HG03108 (cell line): ENCODE data around the gene MICOS13.

ENCODE experiments used
- ATAC-seq: cut with Tn5 transposase; IDR thresholded peaks from one replicate; pipeline ENCODE4 v1.9.1; 2021; ENCODE audit warnings: moderate library complexity; ENCODE audit not compliant: unreplicated experiment

The MICOS13 gene

DNA sequence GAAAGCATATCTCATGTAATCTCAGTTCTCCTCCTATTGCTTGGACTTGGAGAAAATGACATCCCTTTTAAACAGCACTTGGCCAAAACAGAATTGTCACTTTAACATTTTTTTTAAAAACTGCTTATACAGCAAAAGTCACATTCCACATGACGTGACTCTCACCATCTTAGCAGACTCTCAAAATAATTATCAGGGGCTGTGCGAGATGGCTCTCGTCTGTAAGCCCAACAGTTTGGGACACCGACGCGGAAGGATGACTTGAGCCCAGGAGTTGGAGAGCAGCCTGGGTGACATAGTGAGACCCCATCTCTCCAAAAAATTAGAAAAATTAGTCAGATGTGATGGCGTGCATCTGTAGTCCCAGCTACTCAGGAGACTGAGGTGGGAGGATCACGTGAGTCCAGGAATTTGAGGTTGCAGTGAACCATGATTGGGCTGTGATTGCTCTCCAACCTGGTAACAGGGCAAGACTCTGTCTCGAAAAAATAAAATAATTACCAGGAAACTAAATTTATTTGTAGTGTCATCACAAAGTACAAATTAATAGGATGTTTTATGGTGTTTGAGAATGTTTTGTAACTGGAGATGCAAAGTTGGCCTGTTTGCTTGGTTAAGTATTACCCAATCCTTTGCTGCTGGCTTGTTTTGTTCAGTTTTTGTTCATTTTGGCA is 48.6 kb downstream of the MICOS13 start:
- ATAC-seq = no peak

DNA sequence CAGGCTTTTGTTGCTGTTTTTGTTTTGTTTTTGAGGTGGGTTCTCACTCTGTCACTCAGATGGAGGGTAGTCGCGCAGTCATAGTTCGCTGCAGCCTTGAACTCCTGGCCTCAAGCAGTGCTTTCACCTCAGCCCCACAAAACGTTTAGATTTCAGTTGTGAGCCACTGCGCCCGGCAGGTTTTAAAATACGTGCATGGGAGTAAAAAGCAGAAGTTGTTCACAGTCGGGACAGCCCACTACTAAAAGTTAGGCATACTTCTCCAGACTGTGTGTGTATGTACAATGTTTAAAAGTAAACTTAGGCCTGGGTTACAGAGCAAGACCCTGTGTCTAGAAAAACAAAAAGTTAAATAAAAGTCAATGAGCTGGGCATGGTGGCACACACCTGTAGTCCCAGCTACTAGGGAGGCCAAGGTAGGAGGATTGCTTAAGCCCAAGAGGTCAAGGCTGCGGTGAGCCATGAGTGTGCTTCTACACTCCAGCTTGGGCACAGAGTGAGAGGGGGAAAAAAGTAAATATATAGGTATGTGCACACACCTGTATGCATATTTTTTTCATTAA is 51.3 kb downstream of the MICOS13 start:
- no peak for ATAC-seq

DNA sequence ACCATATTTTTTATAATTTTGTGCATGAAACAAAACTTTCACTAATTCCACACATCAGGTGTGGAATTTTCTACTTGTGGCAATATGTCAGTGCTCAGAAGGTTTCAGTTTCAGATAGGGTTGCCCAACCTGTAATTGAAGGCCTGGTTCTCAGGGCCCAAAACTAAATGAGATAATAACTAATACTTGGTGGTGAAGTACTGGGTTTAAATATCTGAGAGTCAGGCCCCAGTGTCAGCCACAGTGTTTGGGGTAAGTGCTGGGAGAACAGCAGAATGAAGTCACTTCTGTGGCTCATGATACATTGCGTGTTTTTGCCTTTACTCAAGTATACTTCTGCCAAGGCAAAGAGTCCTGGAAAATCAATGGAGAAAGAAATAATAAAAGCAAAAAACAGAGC is 51.9 kb downstream of the MICOS13 start:
- ATAC-seq = no peak
